Head of caudate nucleus (tissue), 42 donors: ENCODE results near the gene METRN.
A peak's percentile ranks its signal among the peaks of the same experiment; 100 is the strongest.

Experiments used
- DNase-seq, 42 donors: peaks; one replicate each; pipeline versions ENCODE4 v3.0.0 to v3.0.0-alpha.2; 2020 to 2021; ENCODE audit warnings: mixed read lengths in 7 of 42
- intact Hi-C: fragments of 100-400 bp; cut with DNase I; formaldehyde crosslinking; loops from one replicate; pipeline ENCODE4 v1.15.0; 2022

The METRN gene

GRCh38 chr16:728131-728889 lies 13.4 kb downstream of the METRN start:
- peak in 36 of 42 donors; percentile 48 to 84 (median 72) for DNase-seq
- intact Hi-C loops = no loop called here

GRCh38 chr16:728890-729744 lies 14.2 kb downstream of the METRN start:
- peak in 41 of 42 donors; percentile 55 to 94 (median 81) for DNase-seq
- intact Hi-C loops = no loop called here

GRCh38 chr16:729768-730665 lies 15.1 kb downstream of the METRN start:
- peak in 4 of 42 donors; percentile 2 to 12 (median 8) for DNase-seq
- intact Hi-C loops = no loop called here

GRCh38 chr16:730666-731509 lies 16.0 kb downstream of the METRN start:
- intact Hi-C loops = no loop called here
- DNase-seq = peak in 2 of 42 donors; percentile 2 to 7

GRCh38 chr16:732332-732731 lies 17.4 kb downstream of the METRN start:
- intact Hi-C loops = no loop called here

GRCh38 chr16:732936-733335 lies 18.0 kb downstream of the METRN start:
- intact Hi-C loops = no loop called here
- DNase-seq = peak in 30 of 42 donors; percentile 33 to 90 (median 70)

More at GRCh38 chr16:732332-732731, 17.4 kb downstream of the METRN start:
- DNase-seq = no peak

GRCh38 chr16:733382-734207 lies 18.7 kb downstream of the METRN start:
- peak in 8 of 42 donors; percentile 9 to 55 (median 28) for DNase-seq
- intact Hi-C loops = no loop called here

GRCh38 chr16:734208-734980 lies 19.5 kb downstream of the METRN start:
- peak; percentile 59 to 95 (median 83) for DNase-seq
- intact Hi-C loops = no loop called here

- intact Hi-C loops = no loop called here
- DNase-seq = peak in 1 of 42 donors; percentile 14
Observed at GRCh38 chr16:734981-735881, 20.3 kb downstream of the METRN start.

GRCh38 chr16:735982-736453 lies 21.1 kb downstream of the METRN start:
- intact Hi-C loops = no loop called here
- peak in 20 of 42 donors; percentile 39 to 80 (median 62) for DNase-seq

GRCh38 chr16:736936-737481 lies 22.1 kb downstream of the METRN start:
- intact Hi-C loops = no loop called here
- no peak for DNase-seq

GRCh38 chr16:739560-740458 lies 24.9 kb downstream of the METRN start:
- DNase-seq = peak in 1 of 42 donors; percentile 14
- intact Hi-C loops = loop anchor here (2.0 kb wide), 1 partner anchor 19 kb away; the partner anchor contains the start of gene ANTKMT

- intact Hi-C loops = loop anchor here (2.0 kb wide), 1 partner anchor 20 kb away; the partner anchor contains the start of gene ANTKMT
- DNase-seq = no peak
Observed at GRCh38 chr16:740459-740763, 25.5 kb downstream of the METRN start.
